GM19395 (cell line): Measurements from ENCODE around the gene UNC5C.

Experiments
- ATAC-seq: cut with Tn5 transposase; IDR thresholded peaks from one replicate; pipeline ENCODE4 v1.9.1; 2021; ENCODE audit warnings: mild to moderate bottlenecking, moderate library complexity; ENCODE audit not compliant: unreplicated experiment

Gene UNC5C

DNA sequence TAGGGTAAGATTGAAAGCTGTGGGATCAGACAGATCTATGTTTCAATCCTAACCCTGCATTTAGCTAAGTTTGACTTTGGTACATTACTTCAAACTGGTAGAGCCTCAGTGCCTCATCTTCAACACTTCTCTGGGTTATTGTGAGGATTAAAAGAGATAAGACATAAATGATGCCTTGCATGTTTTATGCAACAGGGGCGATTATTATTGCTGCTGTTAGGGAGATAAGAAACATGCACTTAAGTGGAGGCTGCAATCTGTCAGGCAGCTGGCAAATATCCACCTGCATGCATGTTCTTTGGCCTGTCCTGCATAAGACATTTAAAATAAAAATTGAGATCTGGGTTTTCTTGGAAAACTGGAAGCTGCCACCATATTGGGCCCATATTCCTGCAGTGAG lies 24.6 kb downstream of the UNC5C start:
- ATAC-seq, result no peak

DNA sequence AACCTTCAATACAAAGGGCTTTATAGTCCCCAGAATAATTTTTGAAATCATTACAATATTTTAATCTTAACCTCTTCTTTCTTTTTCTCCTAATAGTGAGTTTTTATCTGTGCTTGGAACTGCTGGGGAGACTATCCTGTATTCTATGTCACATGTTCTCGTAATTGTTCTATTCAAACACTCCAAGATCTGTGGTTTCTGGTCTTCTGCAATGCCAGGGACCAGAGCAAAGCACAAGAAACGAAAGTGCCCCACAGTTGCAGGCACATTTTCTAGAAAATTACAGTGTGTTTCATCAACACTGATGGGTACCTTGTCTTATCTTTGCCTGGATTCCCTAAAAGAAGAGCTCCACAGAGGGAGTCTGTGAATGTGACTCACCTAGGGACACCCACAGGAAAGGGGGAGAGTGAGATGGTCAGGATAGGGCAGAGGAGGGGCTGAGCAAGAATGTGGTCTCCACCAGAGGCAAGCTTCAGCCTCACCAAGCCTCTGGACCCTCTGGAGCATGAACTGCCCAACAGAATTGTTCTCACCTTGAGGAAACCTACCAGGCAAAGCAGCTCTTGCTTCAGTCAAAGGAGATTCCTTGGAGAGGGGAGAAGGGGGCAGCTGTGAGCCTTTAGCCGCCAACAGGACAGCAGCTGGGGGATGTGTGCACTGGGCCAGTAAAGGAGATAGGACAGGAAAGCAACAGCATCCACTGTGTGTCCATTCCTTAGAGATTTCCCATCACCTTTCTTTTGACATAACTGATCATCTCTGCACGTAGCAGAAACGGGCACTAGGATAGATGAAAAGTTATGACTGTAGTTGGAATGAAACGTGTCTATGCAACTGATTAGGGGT lies 25.9 kb downstream of the UNC5C start:
- ATAC-seq, result no peak

DNA sequence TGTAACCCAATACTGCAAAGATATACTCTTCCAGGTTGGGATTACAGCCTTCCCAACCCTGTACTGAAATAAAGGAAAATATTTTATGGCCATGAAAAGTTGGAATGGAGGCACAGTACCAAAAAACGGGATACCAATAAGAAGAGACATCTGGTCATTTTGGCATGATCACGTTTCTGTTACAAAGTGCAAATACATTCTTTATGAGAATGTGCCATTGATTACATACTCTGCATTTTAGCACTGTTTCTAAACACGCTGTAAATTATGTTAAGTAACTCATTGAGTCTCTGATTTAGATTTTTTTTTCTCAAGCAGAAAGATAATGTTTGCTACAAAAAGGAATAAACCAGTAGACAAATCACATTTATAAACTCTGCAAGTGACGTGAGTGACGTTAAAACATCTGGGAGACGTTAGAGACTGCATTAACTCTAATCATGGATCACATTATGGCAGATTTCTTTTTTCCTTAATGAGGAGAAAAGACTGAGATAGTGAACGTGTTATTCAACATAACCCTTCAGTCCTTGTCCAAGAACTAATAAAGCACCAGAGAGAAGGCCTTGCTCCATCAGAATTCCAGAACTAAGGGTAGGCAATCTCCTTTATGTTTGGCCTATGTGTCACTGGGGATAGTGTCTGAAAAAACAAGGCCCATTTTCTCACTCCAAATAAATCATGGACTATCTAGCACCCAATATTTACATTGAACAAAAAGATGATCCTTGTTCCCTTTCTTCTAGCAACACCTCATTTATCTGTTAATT lies 31.0 kb downstream of the UNC5C start:
- ATAC-seq, result no peak

DNA sequence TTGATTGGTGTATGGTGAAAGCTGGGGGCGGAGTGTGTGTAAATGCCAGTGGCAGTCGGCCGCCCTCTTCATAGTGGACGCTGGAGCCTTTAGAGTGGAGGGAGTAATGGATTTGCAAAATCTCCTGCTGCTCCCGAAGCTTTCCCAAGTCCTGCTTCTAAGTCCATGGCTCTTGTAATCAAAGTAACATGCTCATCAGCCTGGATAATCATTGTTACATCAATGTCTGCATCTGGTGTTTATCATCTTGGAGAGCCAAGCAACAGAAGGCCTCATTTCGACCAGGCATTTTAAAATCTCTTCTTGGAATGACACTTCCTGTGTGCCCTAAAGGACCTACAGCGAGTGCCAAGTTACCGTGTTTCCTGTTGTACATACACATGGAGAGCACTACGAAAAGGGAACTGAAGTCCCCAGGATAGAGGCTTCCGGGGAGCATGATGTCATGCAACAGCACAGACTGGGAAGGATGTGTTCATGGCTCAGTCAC lies 32.2 kb downstream of the UNC5C start:
- no peak for ATAC-seq

DNA sequence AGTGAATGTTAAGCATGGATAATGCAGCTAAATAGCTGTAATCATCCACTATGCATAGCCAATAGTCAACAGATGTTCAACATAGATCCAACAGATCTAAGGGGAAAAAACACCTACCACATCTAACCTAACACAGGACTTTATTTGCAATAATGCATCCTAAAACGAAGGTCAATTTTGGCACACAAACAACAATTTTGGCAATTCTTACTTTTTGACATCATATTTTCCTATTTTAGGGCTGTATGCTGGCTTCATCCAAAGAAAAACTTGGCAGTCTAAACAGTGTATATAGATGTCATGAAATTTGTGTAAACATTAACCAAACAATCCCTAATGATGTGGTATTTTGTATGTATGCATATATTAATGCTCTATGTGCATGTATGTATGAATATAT lies 33.2 kb downstream of the UNC5C start:
- no peak for ATAC-seq

DNA sequence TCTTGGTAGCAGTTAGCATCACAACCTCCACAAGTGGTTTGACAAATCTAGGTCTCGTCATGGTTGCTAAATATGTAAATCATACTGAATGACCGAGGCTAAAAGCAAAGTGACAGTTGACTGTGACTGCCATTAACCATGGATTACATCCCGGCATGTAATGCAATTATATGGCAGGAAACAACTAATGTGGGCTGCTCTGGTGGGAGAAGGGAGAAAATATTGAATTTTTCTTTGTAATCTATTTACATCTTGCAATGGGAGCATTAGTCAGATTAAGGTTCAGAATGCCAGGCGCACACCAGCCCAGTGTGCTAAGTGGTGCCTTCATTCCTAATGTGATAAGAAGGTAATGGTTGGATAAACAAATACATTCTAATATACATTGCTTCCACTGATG lies 35.8 kb downstream of the UNC5C start:
- ATAC-seq, result no peak

DNA sequence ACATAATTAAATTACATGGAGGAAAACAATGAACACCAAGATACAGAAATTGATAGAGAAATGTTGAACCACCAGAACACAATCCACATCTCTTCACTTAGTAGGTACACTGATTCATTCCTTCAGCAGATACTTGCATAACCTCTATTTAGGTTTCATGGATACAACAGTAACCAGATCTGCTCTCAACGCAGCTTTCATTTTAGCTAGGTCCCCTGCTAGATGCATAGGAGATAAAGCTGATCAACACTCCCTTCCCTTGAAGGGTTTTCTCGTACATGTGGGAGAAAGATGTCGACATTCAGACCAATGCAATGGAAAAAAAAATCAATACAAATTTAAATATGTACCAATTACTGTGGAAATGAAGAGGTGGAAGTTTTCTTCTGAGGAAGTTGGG lies 37.3 kb downstream of the UNC5C start:
- ATAC-seq, result no peak

DNA sequence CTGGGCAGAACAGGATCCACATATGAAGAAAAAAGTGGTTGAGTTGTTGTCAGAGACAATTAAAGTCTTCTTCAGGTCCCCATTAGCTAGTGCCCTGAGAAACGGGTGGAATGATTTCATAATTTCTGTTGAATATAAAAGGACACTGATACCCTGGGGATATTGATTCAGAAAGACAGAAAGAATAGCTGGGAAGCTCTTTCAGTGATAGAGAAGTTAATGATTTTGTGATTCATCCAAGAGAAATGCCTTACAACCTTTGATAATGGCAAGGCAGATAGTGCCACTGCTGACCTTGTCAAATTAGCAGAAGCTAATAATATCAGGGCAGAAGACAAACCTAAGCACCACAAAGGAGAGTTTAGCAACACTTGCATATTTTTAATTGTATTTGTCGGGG lies 37.9 kb downstream of the UNC5C start:
- no peak for ATAC-seq

DNA sequence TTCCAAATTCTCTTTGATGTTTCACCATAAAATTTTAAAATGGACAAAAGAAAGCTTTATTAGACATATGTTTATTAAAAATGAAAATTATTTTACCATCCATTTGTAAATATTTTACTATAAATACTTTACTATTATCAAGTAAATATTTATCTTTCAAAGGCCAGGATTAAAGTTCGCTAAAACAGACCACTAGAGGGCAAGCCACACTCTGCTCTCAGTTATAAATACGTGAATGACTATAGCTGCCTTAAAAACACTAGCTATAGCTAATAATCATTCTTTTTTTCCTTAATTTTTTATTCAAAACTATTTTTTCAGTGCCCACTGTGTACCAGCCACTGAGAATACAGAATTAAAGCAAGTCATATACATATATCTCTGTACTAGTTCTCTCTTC lies 38.6 kb downstream of the UNC5C start:
- peak; percentile 76 for ATAC-seq

DNA sequence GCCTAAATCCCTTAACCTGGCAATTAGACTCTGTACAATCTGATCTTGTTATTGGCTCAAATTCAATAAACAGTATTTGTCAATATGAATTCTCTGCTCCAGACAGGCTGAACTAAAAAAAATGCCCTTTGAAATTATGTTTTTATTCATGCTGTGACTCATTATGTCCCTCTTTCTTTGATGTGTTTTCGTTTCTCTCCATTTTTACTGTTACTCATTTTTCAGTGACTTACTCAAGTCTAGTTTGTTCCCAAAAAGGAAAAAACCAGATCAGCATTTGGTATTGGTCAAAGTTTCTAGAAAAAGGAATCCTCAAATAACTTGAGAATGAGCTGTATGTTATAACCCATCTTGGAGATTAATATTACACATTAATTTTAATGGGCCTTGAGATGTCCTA lies 40.4 kb downstream of the UNC5C start:
- ATAC-seq, result no peak

DNA sequence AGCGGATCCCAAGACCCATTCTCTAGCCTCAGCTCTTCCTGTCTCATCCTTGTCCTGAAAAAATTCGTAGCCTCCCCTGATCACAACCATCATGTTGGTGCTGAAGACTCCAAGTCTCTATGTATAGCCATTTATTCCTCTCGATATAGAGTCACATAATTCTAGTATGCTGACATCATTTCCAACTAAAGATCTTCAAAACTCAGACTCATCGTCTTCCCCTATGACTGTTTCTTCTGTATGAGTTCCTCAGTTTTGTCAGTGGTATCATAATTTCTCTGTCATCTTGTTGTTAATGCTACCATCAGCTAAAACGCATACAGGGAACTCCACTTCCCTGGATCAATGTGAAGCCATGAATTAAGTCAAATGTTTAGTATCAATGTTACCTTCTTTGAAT lies 41.2 kb downstream of the UNC5C start:
- ATAC-seq, result no peak

DNA sequence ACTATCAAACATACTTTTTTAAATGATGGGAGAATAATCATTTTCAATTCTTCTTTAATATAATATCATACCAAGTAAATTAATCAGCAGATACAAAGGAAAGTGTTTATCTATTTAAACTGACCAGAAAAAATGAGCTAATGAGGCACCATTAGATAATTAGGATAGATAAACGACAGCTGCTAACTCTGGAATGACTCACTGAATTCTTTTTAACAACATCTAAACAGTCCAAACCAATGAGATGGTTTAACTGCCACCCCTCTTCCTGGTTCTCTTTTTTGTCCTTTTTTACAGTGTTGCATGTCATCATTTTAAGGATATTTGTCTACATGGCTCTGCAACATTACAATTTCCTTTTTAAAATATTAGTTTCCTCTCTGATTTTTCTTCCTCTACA lies 41.6 kb downstream of the UNC5C start:
- no peak for ATAC-seq

DNA sequence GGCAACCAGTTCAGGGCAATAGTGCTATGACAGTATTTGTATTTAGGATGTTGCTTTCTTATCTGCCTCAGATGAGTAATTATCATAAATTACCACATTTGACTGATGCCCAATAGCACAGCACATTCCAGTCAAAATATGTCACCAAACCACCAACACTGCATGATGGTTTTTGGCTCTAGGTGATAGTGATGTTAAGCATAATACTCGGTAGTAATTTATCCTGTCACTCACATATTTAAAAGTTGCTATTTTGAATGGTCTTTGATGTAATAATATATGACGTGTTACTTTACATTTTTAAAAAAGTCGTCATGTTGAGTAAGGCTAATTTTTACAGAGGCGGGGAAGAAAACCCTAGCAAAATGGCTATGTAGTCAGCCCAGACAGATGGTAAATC lies 42.5 kb downstream of the UNC5C start:
- ATAC-seq, result no peak

DNA sequence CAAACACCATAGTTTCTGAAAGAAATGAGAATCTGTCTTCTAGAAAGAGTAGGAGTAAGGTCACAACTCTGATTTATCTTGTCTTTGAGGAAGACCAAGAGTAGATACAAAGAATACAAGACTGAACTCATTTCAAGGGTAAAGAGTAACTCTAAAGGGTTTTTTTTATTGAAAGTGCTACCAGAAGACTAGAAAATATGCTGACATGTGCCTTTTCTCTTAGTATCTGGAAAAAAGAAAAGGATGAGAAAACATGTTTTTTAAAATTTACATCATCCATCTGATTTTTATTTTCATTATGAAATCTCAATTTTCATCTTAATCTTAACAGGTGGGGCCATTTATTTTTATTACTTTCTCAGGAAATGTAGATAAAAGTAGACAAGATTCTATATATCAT lies 43.0 kb downstream of the UNC5C start:
- ATAC-seq, result no peak

DNA sequence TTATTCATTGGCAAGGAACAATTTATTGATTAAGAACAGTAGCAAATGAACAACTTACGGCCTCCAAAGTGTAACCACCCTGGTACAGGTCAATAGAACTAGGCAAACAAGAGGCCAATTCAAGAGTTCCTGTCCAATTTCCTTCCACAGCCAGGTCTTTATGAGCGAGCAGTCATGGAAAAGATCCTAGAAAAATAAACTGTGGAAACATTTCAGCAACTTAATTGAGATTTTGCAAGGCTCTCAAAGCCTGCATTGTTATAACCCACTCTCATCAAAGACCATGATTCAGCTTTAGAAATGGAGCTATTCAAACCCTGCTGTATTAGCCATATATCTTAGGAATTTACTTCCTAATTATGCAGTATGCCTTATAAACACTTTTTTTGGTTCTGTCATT lies 43.6 kb downstream of the UNC5C start:
- no peak for ATAC-seq

DNA sequence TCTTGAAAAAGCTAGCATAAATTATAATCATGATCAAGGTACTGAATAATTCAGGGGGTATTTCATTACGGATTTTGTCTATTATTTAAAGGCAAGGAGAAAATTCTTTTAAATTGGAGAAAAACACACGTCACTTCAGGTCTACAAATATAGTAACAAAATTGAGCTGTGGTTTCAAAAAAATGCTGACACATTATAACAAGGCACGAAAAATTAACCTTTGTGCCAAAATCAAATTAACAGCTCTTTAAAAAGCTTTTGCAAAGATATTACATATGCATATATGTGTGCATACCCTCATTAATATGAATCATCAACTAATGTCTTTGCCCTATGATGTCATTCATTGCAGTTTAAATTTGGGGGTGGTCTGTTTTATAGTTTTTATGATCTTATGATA lies 44.3 kb downstream of the UNC5C start:
- no peak for ATAC-seq

DNA sequence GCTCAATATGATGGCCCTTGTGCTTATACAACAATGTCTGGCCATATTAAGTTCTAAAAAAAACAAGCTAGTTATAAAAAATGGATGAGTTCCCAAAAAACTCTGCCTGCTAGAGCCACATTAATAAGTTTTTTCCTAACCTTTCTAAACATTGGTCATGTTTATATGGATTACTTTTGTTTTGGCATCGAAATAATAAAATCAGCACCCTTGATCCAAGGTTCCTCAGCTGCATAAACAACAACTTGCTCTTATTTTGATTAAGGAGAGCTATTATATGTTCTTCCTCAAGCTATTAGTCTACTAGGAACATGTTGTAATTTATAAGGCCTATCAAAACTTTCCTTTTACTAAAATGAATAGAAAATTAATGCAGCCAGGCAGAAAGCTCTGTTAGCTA lies 48.4 kb downstream of the UNC5C start:
- no peak for ATAC-seq

DNA sequence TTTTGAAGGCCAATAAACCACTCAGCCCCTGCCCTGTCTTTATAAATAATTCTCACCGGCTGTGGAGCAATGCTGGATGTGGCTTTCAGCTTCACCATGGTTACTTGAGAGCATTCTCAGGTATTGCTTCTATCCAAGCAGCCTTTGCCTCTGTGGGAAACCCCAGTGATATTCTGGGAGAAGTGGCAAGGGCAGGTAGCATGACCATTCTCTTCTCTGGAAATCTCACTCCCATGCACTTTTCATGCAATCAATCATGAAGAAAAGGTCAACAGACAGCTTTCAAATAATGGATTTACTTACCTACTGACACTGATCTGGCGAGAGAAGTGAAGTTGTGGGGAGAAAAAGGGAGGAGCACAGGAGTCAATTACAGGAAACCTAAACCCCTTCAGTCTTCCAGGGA lies 49.5 kb downstream of the UNC5C start:
- ATAC-seq, result no peak

DNA sequence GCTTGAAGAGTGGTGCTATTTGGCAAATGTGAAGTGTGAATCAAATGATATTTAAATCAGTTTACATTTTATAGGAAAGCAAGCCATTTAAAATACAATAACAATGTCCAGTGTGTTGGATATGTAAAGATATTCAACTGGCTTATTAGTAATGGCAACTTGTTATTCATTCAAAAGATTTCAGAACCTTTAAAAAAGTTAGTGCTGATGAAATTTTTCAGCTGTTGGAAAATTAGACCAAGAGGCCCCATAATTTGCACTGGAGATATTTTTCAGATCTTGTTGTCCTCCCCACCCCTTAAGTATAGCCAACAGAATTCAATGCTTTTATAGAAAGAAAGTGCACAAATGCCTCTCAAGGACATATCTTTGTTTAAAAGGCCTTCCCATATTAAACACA lies 54.6 kb downstream of the UNC5C start:
- no peak for ATAC-seq

DNA sequence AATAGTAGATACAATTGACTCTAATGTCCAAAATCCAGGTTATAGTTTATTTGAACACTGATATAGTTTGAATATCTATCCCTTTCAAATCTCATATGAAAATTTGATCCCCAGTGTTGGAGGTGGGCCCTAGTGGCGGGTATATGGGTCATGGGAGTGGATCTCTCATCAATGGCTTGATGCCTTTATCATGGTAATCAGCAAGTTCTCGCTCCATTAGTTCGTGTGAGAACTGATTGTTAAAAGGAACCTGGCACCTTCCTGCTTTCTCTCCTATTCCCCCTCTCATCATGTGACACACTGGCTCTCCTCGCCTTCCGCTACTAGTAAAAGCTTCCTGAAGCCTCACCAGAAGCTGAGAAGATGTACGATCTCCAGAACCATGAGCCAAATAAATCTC lies 70.1 kb downstream of the UNC5C start:
- no peak for ATAC-seq

DNA sequence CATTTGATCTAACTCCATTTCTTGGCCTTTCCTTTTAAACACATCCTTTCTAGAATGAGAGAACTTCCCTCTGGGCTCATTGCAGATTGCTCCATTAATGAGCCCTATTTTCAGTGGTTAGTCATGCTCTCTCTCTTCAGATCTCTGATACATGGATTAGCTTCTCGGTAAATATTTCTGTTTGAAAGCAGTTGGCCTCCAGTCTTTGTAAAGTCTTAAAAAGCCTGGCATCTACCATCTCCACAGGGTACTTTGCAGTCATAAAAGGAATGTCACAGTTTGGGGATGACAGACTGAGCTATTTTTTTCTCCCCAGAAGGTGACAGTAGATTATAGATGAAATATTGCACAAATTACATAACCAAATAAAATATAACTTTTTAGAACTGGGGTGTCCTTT lies 72.7 kb downstream of the UNC5C start:
- no peak for ATAC-seq

DNA sequence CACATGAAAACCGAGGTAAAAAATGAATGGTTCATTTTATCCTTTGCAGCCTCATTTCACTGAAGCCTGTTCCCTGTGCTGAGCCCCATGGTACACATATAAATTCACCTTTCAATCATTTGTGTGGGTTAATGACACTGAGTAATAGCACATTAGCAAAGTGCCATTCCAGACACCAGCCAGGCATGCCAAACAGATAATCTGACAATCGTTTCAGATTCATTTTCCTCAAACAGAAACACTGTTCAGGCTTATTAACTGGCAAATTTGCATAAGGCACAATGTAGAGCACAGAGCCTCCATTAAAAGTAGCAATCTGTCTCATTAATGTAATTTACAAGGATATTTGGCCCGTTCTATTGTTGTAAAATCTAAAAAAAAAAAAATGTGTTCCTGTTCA lies 76.2 kb downstream of the UNC5C start:
- no peak for ATAC-seq
